IMR-90 (cell line): ENCODE data around the gene C19orf85. TPM values are rescaled to one million over a fixed set of nuclear protein-coding genes. Genes with fewer than 3 reads are reported as not detected.

ENCODE experiments used
- ATAC-seq: fragments of 200-7000 bp; cut with Tn5 transposase; 2 replicates; pipeline ENCODE4 v1.9.1; 2020; ENCODE audit warnings: low read depth, mild to moderate bottlenecking, moderate library complexity
- BruUV-seq: library from RNA; stranded (reverse); fragments of 400-500 nt; replicated peaks from 2 replicates; lab custom pipeline; 2021; lab: Mats Ljungman, UMichigan
- CTCF ChIA-PET: fragments of 300-600 bp; formaldehyde crosslinking; extraction: SDS; loops from one replicate; lab custom pipeline; 2021; ENCODE audit warnings: antibody characterized with exemption; lab: Yijun Ruan, JAX
- POLR2A ChIA-PET: fragments of 300-600 bp; sonication (Branson Sonifier 250); formaldehyde crosslinking; loops from one replicate; lab custom pipeline; 2022; ENCODE audit warnings: antibody characterized with exemption; ENCODE audit not compliant: unreplicated experiment; lab: Charles Lee
- DNase-seq: peaks from one replicate; pipeline ENCODE4 v3.0.0; 2013
- H2AFZ ChIP-seq: replicated peaks from 2 replicates; pipeline ENCODE3; 2013; ENCODE audit warnings: low read length, mild to moderate bottlenecking; ENCODE audit not compliant: poor library complexity
- H2AK5ac ChIP-seq: 2 replicates; pipeline ENCODE4 v1.6.1; 2013; ENCODE audit warnings: low read depth, low read length, inconsistent platforms
- H2AK9ac ChIP-seq: replicated peaks from 2 replicates; pipeline ENCODE3; 2013; ENCODE audit warnings: mild to moderate bottlenecking, low read depth, low read length, moderate library complexity; ENCODE audit not compliant: poor library complexity
- H2BK120ac ChIP-seq: 2 replicates; pipeline ENCODE4 v1.6.1; 2013; ENCODE audit warnings: low read depth, low read length, inconsistent platforms
- H2BK15ac ChIP-seq: 3 replicates; pipeline ENCODE4 v1.6.1; 2013; ENCODE audit warnings: low read depth, low read length, inconsistent platforms
- H2BK20ac ChIP-seq: 2 replicates; pipeline ENCODE4 v1.6.1; 2013; ENCODE audit warnings: low read depth, mild to moderate bottlenecking, inconsistent platforms, low read length, moderate library complexity
- H2BK5ac ChIP-seq: 2 replicates; pipeline ENCODE4 v1.6.1; 2013; ENCODE audit warnings: mild to moderate bottlenecking, low read depth, low read length, inconsistent platforms; ENCODE audit not compliant: poor library complexity, severe bottlenecking
- H3K14ac ChIP-seq: replicated peaks from 2 replicates; pipeline ENCODE4 v1.6.1; 2013; ENCODE audit warnings: low read depth, low read length, inconsistent platforms
- H3K18ac ChIP-seq: 2 replicates; pipeline ENCODE4 v1.6.1; 2013; ENCODE audit warnings: low read depth, low read length, control low read depth
- H3K23ac ChIP-seq: 2 replicates; pipeline ENCODE4 v1.6.1; 2013; ENCODE audit warnings: low read depth, low read length, inconsistent platforms
- H3K27ac ChIP-seq: 2 replicates; pipeline ENCODE4 v1.5.1; 2013; ENCODE audit warnings: mild to moderate bottlenecking, control low read depth, low read length; ENCODE audit not compliant: insufficient read depth
- H3K27me3 ChIP-seq: 2 replicates; pipeline ENCODE4 v1.6.1; 2013; ENCODE audit warnings: low read length; ENCODE audit not compliant: control insufficient read depth, insufficient read depth
- H3K36me3 ChIP-seq: 2 replicates; pipeline ENCODE4 v1.6.1; 2013; ENCODE audit warnings: low read length, mixed read lengths; ENCODE audit not compliant: control insufficient read depth, insufficient read depth
- H3K4ac ChIP-seq: 2 replicates; pipeline ENCODE4 v1.6.1; 2013; ENCODE audit warnings: low read depth, low read length, inconsistent platforms
- H3K4me1 ChIP-seq: 2 replicates; pipeline ENCODE4 v1.6.1; 2013; ENCODE audit warnings: low read length, mixed read lengths; ENCODE audit not compliant: control insufficient read depth, insufficient read depth
- H3K4me2 ChIP-seq: 2 replicates; pipeline ENCODE4 v1.6.1; 2013; ENCODE audit warnings: low read depth, mild to moderate bottlenecking, control low read depth, low read length, moderate library complexity
- H3K4me3 ChIP-seq: 2 replicates; pipeline ENCODE4 v1.5.1; 2013; ENCODE audit warnings: low read depth, mild to moderate bottlenecking, control low read depth, low read length, moderate library complexity; ENCODE audit not compliant: insufficient read depth
- H3K56ac ChIP-seq: 2 replicates; pipeline ENCODE4 v1.6.1; 2013; ENCODE audit warnings: low read length, inconsistent platforms; ENCODE audit not compliant: insufficient read depth; ENCODE audit errors: extremely low read depth
- H3K79me1 ChIP-seq, 2 experiments: 2 replicates each; pipeline ENCODE4 v1.6.1; 2013; ENCODE audit warnings: low read length in 2 of 2, inconsistent platforms in 1 of 2, low read depth in 1 of 2
- H3K9ac ChIP-seq: 2 replicates; pipeline ENCODE4 v1.6.1; 2013; ENCODE audit warnings: low read depth, low read length, control low read depth
- H3K9me1 ChIP-seq: 2 replicates; pipeline ENCODE4 v1.6.1; 2013; ENCODE audit warnings: low read length, inconsistent platforms; ENCODE audit not compliant: insufficient read depth
- H3K9me3 ChIP-seq: 2 replicates; pipeline ENCODE4 v1.6.1; 2013; ENCODE audit warnings: low read length; ENCODE audit not compliant: control insufficient read depth, insufficient read depth
- H4K20me1 ChIP-seq: 2 replicates; pipeline ENCODE4 v1.6.1; 2013; ENCODE audit warnings: low read length, inconsistent platforms; ENCODE audit not compliant: insufficient read depth
- H4K5ac ChIP-seq: 2 replicates; pipeline ENCODE4 v1.6.1; 2013; ENCODE audit warnings: mild to moderate bottlenecking, low read depth, low read length, control low read depth
- H4K8ac ChIP-seq, 2 experiments: 2 replicates each; pipeline ENCODE4 v1.6.1; 2013; ENCODE audit warnings: low read depth in 2 of 2, low read length in 2 of 2, control low read depth in 1 of 2, inconsistent platforms in 1 of 2
- H4K91ac ChIP-seq: 2 replicates; pipeline ENCODE4 v1.6.1; 2013; ENCODE audit warnings: low read depth, low read length, inconsistent platforms; ENCODE audit not compliant: insufficient read depth
- MAFK ChIP-seq: IDR thresholded peaks from 2 replicates; pipeline ENCODE4 v1.6.1; 2012; ENCODE audit warnings: low read depth, low read length, improper control_type of control experiment
- RFX5 ChIP-seq: IDR thresholded peaks from 2 replicates; pipeline ENCODE4 v1.8.0; 2012; ENCODE audit warnings: low read depth, mild to moderate bottlenecking, low read length, moderate library complexity
- USF2 ChIP-seq: fragments of 150-350 bp; IDR thresholded peaks from 2 replicates; pipeline ENCODE4 v1.6.1; 2017; ENCODE audit warnings: mild to moderate bottlenecking, antibody characterized with exemption, low read length, low read depth
- whole genome bisulfite sequencing, 2 experiments: methylation state at CpG; one replicate each; pipeline versions ENCODE4 v1.1.5 to v1.1.7; 2013; ENCODE audit warnings: missing lambda C conversion rate in 2 of 2; ENCODE audit not compliant: insufficient read length in 1 of 2; ENCODE audit errors: extremely low coverage in 2 of 2; 5-methylcytosine and 5-hydroxymethylcytosine counted together
- dilution Hi-C: fragments of 300-500 bp; cut with HindIII; formaldehyde crosslinking; loops from one replicate; pipeline ENCODE4 v1.14.3; 2018; ENCODE audit warnings: low sequenced_read_pairs; ENCODE audit not compliant: unreplicated experiment
- in situ Hi-C: fragments of 300-500 bp; cut with MboI; formaldehyde crosslinking; loops from 3 replicates; pipeline ENCODE4 v1.14.3; 2019; ENCODE audit warnings: low sequenced_read_pairs, inconsistent platforms, mixed read lengths
- intact Hi-C: fragments of 100-400 bp; cut with micrococcal nuclease; formaldehyde crosslinking; loops from 2 replicates; pipeline ENCODE4 v1.10.0; 2022
- polyA plus RNA-seq, 3 experiments: library from polyadenylated mRNA; depleted of rRNA; stranded (reverse); fragments of >200 nt; gene quantifications; 2 replicates each; pipeline ENCODE4 v1.2.3, GENCODE V29; 2012; ENCODE audit warnings: low replicate concordance in 1 of 3
- total RNA-seq: library from RNA; depleted of rRNA; stranded (reverse); fragments of >200 nt; gene quantifications from 2 replicates; pipeline ENCODE4 v1.2.3, GENCODE V29; 2012
- TF ChIP-seq, protein P1 (sequence below): fragments of 150-350 bp; IDR thresholded peaks from 2 replicates; pipeline ENCODE4 v1.6.1; 2016; ENCODE audit warnings: low read depth, mild to moderate bottlenecking, low read length, moderate library complexity, borderline replicate concordance

C19orf85 gene
- total and polyA plus RNA-seq, 2 of the 4 experiments (the other 2 are of a cell fraction) = not detected

DNA sequence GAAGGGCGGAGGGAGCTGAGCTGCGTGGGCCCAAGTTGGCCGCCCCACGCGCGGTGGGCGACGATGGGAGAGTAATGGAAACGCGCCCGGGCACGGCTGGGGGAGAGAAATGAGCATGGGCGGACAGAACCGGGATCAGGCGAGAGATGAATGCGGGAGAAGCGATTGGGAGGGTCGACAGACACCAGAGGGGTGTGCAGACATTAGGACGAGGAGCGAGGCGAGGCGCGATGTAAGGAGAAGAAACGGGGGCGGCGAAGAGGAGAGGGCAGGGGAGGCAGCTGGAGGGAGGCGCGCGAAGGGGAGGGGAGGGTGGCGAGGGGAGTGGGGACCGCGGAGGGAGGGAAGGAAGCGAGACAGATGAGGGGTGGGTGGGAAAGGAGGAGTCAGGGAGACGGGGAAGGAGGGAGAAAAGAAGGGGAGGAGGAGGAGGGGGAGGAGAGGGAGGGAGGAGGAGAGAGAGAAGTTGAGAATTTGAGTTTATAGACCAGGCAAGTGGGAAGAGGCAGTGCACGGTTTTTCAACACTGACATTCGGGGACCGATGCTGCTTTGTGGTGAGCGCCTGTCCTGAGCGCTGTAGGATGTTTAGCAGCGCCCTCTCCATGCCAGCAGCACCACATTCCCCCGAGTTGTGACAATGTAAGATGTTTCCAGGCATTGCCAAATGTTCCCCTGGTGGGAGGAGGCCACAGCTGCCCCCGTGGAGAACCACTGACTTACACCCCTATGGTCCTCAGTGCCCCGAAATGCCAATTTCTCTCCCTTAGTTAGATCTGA, 21.3 kb downstream of the C19orf85 start, which contains the start of gene SHISA7:
Gene SHISA7 (minus strand): TSS at position 256 of the 779 bp plus-strand sequence. CDS start 437 bp downstream, outside the sequence.
- no peak within 1 kb of the TSS for H3K56ac ChIP-seq
- H2AK9ac ChIP-seq = no peak within 1 kb of the TSS
- in situ Hi-C loops = no loop called here
- H2AFZ ChIP-seq = peak within 1 kb of the TSS; percentile 63
- no peak within 1 kb of the TSS for H3K23ac ChIP-seq
- dilution Hi-C loops = no loop called here
- H4K91ac ChIP-seq = no peak within 1 kb of the TSS
- H3K18ac ChIP-seq = no peak within 1 kb of the TSS
- no peaks in the 10 kb centered on the region for H3K9me3 ChIP-seq
- no peaks in the 10 kb centered on the region for H3K79me1 ChIP-seq
- TF ChIP-seq USF2 (no peak), RFX5 (no peak), MAFK (no peak)
- TF ChIP-seq, protein P1, sequence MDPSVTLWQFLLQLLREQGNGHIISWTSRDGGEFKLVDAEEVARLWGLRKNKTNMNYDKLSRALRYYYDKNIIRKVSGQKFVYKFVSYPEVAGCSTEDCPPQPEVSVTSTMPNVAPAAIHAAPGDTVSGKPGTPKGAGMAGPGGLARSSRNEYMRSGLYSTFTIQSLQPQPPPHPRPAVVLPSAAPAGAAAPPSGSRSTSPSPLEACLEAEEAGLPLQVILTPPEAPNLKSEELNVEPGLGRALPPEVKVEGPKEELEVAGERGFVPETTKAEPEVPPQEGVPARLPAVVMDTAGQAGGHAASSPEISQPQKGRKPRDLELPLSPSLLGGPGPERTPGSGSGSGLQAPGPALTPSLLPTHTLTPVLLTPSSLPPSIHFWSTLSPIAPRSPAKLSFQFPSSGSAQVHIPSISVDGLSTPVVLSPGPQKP = no peak
- H3K4me3 ChIP-seq = no peak within 1 kb of the TSS
- H3K36me3 ChIP-seq = no peaks in the 10 kb centered on the region
- H3K4me2 ChIP-seq = no peak within 1 kb of the TSS
- H3K4ac ChIP-seq = no peak within 1 kb of the TSS
- H3K27me3 ChIP-seq = peaks cover 69% of the 10 kb centered on the region
- no TSS peak for BruUV-seq
- H3K4me1 ChIP-seq = no peaks in the 10 kb centered on the region
- ATAC-seq (no peak), DNase-seq (no peak)
- H4K20me1 ChIP-seq = peaks cover 8% of the 10 kb centered on the region; the same call in 1 of the 2 replicates
- no peak within 1 kb of the TSS for H3K27ac ChIP-seq
- H2BK20ac ChIP-seq = no peak within 1 kb of the TSS
- no peak within 1 kb of the TSS for H4K8ac ChIP-seq
- WGBS, 2 experiments = 3% methylated on average over 26 of the region's 43 CpGs; no CpG with 5 or more reads in 1 of the 2 experiments
- H4K5ac ChIP-seq = no peak within 1 kb of the TSS
- CTCF ChIA-PET = no interaction called here
- no peaks in the 10 kb centered on the region; the same call in 1 of the 2 replicates for H3K9me1 ChIP-seq
- no peak within 1 kb of the TSS for H2BK120ac ChIP-seq
- no peak within 1 kb of the TSS for H2AK5ac ChIP-seq
- no peak within 1 kb of the TSS for H2BK5ac ChIP-seq
- no peak within 1 kb of the TSS for H3K9ac ChIP-seq
- intact Hi-C loops = no loop called here
- no peak within 1 kb of the TSS for H2BK15ac ChIP-seq
- H3K14ac ChIP-seq = no peak within 1 kb of the TSS
- POLR2A ChIA-PET = no interaction called here
